Stimulated activated CD8-positive, alpha-beta memory T cell treated with anti-CD3 and anti-CD28 coated beads, Interleukin-2, amount 100 ng/mL, for 1 hour (primary cell): ENCODE results near the gene SMIM21.

Experiments
- DNase-seq, 2 donors: peaks; one replicate each; pipeline ENCODE4 v3.0.0-alpha.2; 2020; ENCODE audit warnings: low read depth in 2 of 2

SMIM21 gene

DNA sequence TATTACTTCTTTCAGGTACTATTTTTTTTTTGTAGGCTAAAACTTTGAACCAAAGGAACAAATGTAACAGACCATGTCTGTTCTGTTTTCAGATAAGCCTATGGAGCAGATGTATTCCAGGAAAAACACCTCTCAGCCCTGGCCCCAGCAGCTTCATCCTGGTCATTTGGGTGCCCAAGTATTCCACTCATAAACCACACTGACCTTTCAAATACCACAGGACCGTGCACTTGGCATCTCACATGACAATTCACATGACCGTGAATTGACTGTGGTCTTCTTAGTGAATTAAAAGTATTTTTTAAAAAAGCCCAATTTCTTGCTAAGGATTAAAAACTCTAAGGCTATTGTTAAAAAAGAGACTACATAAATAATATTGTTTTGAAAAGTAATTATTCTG is 50.2 kb downstream of the SMIM21 start:
- no peak for DNase-seq

DNA sequence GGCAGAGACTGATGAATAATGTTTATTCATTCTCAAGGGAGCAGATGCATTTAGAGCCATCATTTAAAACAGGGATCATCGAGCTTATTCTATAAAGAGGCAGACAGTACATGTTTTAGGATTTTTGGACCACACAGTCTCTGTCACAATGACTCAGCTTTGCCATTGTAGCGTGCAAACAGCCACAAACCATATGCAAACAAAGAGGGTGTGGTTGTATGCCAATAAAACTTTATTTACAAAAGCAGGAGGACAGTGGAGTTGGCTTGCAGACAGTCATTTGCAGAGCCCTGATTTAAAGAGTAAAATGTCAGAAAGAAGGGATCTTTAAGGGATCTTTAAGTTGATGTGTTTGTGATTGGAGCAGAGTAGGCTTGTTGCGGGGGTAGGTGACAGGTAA is 51.5 kb downstream of the SMIM21 start:
- DNase-seq, result no peak

DNA sequence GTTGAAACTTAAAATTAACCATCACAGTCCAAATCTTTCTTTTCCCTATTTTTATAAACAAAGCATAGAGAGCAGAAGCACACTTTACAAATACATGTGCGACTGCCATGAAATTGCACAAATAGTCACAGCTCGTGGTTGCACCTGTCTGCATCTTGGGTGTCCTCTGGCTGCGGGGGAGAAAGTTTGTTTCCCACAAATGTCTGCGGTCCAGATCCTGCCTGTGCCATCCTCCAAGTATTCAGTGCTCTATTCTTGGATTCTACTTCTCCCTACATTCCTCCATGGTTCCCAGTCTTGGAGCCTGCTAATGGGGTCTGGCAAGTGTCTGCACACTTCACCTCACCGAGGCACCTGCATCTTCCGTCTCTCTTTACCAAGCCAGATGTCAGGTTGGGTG is 52.2 kb downstream of the SMIM21 start:
- DNase-seq, result no peak

DNA sequence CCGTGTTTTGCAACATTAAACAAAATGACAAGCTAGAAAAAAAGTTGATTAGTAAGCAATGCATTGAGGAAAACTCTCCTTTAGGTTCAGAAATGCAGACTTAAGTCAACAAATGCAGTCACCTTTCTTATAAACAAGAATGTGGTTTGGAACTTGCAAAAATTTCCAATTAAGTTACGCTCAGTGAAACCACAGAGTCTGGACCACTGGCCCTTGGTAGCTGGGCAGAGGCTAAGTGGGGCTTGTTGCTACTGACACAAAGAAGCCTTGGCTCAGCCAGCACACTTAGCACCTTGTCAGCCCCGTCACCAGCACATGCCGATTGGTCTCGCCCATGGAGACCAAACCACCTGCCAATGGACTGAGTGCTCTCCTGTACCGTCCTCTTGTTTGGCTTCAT is 53.0 kb downstream of the SMIM21 start:
- DNase-seq, result no peak

DNA sequence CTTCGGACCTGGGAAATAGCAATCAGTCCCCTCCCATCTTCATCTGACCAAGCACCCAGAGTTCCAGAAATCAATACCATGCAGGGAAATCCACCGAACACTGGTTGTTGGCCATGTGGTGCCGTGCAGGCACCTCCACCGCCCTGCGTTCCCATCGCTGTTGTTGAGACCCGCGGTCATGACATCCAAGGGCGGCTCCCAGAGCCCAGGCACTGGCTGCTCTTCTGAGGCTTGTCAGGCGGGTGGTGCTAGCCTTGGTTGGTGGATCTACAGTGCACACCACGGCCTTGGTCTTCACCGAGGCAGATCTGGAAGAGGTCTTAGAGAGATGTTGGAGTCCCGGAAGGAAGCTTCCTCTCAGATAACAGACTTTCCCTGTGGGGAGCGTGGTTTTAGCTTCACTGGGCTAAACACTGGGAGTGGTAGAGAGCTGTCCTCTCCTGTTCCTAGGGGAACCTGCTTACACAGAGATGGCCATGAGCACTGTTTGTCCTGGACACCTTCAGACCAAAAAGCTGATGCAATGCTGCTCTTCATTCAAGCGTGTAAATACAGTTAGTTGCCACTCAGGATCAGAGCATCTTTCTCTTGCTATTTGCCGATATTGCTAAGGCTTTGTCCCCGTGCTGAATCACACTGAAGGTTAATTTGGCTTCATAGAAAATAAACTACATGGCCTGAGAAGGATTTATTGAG is 58.3 kb downstream of the SMIM21 start:
- no peak for DNase-seq

DNA sequence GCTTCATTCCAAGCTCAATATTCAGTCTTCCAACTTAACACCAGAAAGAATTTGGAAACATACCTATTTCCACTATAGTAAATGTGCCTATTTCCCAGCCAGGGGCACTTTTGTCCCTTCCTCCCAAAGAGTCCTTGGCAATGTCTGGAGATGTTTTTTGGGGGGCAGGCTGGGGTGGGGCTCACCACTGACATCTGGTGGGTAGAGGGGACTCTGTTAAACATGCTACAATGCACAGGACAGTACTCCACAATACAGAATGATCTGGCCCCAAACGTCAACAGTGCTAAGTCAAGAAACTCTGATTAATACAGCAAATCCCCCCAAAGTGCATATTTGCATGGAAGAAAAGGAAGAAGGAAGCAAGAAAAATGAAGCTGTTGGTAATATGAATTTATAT is 61.7 kb downstream of the SMIM21 start:
- no peak for DNase-seq

DNA sequence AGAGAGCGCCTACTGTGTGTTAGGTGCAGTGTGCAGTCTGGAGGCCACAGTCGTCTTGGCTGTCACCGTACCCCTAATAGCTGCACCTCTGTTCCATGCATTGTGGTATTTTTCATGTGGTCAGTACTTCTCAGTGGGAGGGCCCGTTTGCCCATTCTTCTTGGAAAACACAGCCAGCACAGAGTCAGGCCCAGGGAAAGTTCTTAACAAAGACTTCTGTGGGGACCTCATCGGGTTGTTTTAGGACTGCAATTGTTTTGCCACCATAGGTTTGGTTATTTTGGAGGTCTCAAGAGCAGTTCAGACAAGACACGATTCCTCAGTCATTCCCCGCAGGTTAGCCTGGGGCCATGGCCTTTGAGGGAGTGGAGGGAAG is 62.3 kb downstream of the SMIM21 start:
- DNase-seq, result no peak

DNA sequence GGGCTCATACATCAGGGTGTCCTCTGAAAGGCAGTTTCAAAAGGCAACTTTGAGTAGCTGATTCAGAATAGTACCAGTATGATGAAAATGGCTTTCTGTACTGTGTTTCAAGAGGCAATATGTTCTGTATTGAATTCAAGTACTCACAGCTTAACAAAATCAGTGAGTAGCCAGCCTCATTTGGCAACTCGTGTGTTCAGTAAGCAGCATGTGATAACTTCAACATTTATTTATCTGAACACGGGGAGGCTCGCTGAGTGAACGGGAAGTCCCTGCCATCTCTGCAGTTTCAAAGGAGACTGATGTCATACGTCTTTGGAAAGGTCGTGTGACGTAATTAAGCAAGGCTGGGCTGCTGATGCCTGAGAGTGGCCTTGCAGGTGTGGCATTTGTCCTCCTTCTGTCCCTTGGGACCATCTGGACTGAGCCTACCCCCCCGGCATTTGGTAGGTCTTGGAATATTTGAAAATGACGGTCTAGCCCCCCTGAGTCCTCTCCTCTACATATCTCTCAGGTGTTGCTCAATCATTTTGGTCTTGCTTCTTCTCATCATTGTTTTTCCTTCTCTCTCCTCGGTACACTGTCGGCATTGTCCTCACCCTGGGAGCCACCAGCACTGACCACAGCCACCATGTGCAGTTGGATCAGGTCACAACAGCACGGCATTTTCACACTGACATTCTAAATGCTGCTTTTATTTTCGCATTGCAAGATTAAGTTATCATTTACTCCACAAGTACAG is 62.8 kb downstream of the SMIM21 start:
- DNase-seq, result no peak

DNA sequence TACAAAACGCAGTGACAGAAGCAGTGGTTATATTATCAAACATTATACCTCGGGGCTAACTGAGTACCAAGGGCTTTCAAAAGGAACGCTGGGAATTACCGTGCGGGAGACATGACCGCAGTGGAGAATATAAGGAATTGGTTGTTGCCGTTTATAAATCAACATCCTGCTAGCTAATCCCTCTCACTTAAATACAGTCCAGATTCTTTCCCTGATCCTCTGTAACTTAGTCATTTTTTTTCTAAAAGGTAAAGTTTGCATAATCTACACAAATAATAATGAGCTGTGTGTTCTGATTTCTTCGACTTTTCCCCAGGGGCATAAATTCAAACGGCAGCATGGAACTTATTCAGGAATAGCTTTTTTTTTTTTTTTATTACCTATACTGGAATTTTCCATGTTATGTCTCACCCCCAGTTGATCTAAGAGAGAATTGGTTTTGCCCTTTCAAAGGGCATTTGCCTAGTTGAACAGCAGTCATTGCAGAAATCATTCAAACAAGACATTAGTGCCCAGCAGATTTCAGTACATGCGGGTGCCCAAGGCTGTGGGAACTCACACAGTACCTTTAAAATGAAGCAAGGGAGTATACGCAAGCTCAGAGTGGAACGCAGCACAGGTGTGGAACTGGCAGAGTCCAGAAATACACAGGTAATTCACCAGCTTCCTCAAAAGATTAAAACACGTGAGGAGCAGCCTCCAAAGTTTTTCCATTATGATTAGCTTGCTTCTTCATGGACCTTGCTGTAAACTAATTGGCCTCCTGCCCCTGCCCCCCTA is 63.9 kb downstream of the SMIM21 start:
- DNase-seq, result no peak

DNA sequence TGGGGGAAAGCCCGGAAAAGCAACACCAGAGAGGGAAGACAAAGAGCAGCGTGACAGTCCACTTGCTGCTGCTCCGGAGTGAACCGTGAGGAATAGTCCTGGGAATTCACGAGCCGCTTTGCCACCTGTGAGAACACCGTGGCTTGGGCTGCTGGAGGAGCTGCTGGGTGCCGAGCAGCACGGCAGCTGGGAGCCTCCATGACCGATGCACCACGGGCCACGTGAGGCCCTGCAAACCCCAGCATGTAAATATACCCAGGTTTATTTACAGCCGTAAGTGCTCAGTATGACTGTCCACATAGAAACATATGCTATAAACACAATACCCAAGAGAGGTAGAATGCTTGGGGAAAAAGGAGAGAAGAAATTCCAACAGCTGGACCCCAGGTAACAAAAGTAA is 65.1 kb downstream of the SMIM21 start:
- no peak for DNase-seq

DNA sequence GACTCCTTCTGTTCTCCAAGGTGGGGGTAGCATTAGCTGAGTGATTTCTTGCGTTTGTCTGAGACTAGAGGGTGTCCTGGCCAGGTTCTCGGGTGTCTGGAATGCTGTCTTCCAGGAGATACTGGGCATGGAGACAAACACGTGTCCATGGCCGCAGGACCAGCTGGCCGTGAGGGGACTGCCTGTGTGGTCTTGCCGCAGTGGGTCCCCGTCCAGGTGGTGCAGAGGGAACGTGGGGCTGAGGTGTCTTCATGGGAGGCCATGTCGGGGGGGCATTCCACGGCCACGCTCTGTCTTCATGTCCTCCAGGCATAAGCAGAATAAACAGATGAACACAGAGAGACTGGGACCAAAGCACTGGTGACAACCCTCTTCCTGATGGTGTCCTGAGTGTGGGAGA is 66.6 kb downstream of the SMIM21 start:
- DNase-seq, result no peak

DNA sequence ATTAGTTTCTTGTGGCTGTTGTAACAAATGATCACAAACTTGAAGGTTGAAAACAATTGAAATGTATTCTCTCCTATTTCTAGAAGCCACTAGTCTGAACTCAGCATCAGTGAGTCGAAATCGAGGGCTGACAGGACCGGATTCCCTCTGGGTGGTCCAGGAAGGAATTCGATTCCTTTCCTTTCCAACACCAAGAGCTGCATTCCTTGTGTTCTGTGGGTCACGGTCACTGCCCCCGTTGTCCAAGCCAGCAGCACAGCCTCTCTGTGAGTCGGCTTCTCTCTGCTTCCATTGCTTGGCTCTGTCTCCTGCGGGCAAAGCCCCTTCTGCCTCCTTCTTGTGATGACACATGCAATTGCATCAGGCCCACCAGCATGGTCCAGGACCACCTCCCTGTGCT is 67.3 kb downstream of the SMIM21 start:
- DNase-seq, result no peak
